K562 (cell line): Measurements from ENCODE around the gene KRT16.

Source experiments
- NR2C2 ChIP-seq, 2 experiments: fragments of 200-800 bp in 1 of 2; sonication (Bioruptor generic) in 1 of 2; sonication (generic) in 1 of 2; formaldehyde crosslinking in 1 of 2; IDR thresholded peaks; 2 replicates each; pipeline versions ENCODE4 v1.6.1 to v1.8.0; 2016 to 2022; ENCODE audit warnings: mild to moderate bottlenecking in 1 of 2, missing compliant biosample characterization in 1 of 2, missing genetic modification characterization in 1 of 2, missing genetic modification reagents in 1 of 2
- POLR2AphosphoS5 ChIP-seq: IDR thresholded peaks from 2 replicates; pipeline ENCODE4 v1.6.1; 2011; ENCODE audit warnings: mild to moderate bottlenecking, low read depth, low read length, moderate library complexity; ENCODE audit not compliant: control insufficient read depth, insufficient read depth
- ZBTB1 ChIP-seq: sonication (generic); formaldehyde crosslinking; IDR thresholded peaks from 2 replicates; pipeline ENCODE4 v1.8.1; 2023; ENCODE audit warnings: missing genetic modification reagents, low read depth, mild to moderate bottlenecking, borderline replicate concordance
- ZNF140 ChIP-seq: fragments of 250-450 bp; sonication (Bioruptor Pico); IDR thresholded peaks from 2 replicates; pipeline ENCODE4 v1.8.0; 2021; ENCODE audit warnings: moderate library complexity, mild to moderate bottlenecking, inconsistent platforms
- ZNF174 ChIP-seq: fragments of 250-450 bp; sonication (Bioruptor Pico); IDR thresholded peaks from 2 replicates; pipeline ENCODE4 v1.4.0; 2020; ENCODE audit warnings: mild to moderate bottlenecking

DNA sequence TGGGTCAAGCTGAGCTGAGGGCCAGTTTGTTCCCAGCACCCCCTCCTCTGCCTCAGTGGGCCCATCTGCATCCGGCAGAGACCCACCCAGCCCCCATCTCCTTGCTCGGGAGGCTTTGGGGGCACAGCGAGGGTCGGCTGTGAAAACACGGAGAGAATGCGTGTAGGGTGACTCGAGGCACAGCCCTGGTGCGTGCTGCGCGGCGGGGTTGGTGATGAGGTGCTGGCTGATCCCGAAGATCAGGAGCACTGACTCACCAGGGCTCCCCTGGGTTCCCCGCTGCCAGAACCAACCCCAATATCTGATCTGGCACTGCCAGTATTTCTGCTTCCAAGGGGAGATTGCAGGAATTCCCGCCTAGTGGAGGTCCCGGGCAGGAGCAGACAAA is 19.3 kb upstream of the KRT16 start:
- TF ChIP-seq POLR2AphosphoS5 (no peak), ZNF174 (CRISPR knock-in tag) (no peak), ZBTB1 (CRISPR knock-in tag) (no peak), NR2C2 (CRISPR knock-in tag; IDR thresholded peaks at IDR 0.05) (no peak), NR2C2 (tag; IDR thresholded peaks at IDR 0.05) (no peak), ZNF140 (CRISPR knock-in tag) (no peak)
